Body of pancreas (tissue), 4 donors: ENCODE measurements around the gene GRHL3. TPM values are rescaled to one million over a fixed set of nuclear protein-coding genes. Genes with fewer than 3 reads are reported as not detected.

ENCODE experiments used
- ATAC-seq: fragments of 150-250 bp; one replicate; pipeline ENCODE4 v1.9.1; 2016
- DNase-seq, 4 donors: peaks; one replicate each; pipeline ENCODE4 v3.0.0-alpha.2; 2019
- H3K27ac ChIP-seq, 4 donors: fragments of 200-600 bp; sonication (generic); 1 replicate in 3 of 4; 2 replicates in 1 of 4; pipeline versions ENCODE4 v1.5.1 to v1.6.1; 2016 to 2019; ENCODE audit warnings: mild to moderate bottlenecking in 1 of 4, mixed read lengths in 1 of 4, moderate library complexity in 1 of 4
- H3K27me3 ChIP-seq, 2 donors: fragments of 200-600 bp; sonication (generic); one replicate each; pipeline ENCODE4 v1.6.0; 2016; ENCODE audit warnings: mild to moderate bottlenecking in 1 of 2
- H3K36me3 ChIP-seq, 2 donors: fragments of 200-600 bp; sonication (generic); replicated peaks in 1 of 2; 2 replicates each; pipeline ENCODE4 v1.5.1; 2016; ENCODE audit warnings: low read depth in 2 of 2; ENCODE audit not compliant: insufficient read depth in 1 of 2
- H3K4me1 ChIP-seq: fragments of 200-600 bp; sonication (generic); one replicate; pipeline ENCODE4 v1.6.0; 2016
- H3K4me3 ChIP-seq, 2 donors: fragments of 200-600 bp; sonication (generic); 1 replicate in 1 of 2; 2 replicates in 1 of 2; pipeline ENCODE4 v1.5.1; 2016 to 2019
- H3K9me3 ChIP-seq, 3 donors: fragments of 200-600 bp; sonication (generic); 1 replicate in 2 of 3; 2 replicates in 1 of 3; pipeline ENCODE4 v1.5.1; 2016
- POLR2A ChIP-seq, 3 donors: fragments of 450-650 bp; IDR thresholded peaks; one replicate each; pipeline ENCODE4 v1.6.1; 2016; ENCODE audit warnings: antibody characterized with exemption in 3 of 3, mild to moderate bottlenecking in 2 of 3
- WGBS, 2 donors: methylation state at CpG; one replicate each; pipeline ENCODE4 v1.1.5; 2017; 5-methylcytosine and 5-hydroxymethylcytosine counted together
- intact Hi-C: fragments of 100-400 bp; cut with DNase I; formaldehyde crosslinking; loops from one replicate; pipeline ENCODE4 v1.15.1; 2023
- total RNA-seq, 2 donors: library from RNA; depleted of rRNA; stranded (reverse); fragments of >200 nt; gene quantifications; one replicate each; pipeline ENCODE4 v1.1.0, GENCODE V29; 2016
- TF ChIP-seq, protein P1 (sequence below), 7 experiments: fragments of 450-650 bp in 4 of 7; fragments of 200-600 bp in 3 of 7; sonication (generic) in 3 of 7; IDR thresholded peaks; one replicate each; pipeline ENCODE4 v1.5.1; 2016 to 2019; ENCODE audit warnings: antibody characterized with exemption in 7 of 7

GRHL3 gene
- total RNA-seq, 2 donors from 2014 or later = not detected

DNA sequence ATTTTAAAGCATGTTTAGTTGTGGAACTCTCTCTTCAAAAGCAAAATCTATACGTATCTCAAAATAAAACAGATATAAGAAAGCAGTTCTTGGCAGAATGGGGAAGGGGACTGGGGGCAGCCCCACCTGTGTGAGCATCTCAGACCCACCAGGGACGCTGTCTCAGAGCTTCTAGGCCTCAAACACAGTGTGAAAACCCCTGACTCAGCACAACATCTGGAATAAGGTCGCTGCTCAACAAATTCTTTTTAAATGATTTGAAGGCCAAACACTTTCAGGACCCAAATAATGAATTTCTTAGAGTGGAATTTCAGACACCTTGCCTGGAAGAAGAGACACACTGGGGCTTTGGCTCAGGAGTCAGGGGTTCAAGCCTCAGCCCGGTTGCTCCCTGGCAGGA lies 27.1 kb upstream of the GRHL3 start:
- no peaks in the 10 kb centered on the region for H3K27me3 ChIP-seq
- H3K9me3 ChIP-seq = no peaks in the 10 kb centered on the region
- ATAC-seq = no peak
- no peak for DNase-seq
- no peak overlapping the region for H3K27ac ChIP-seq
- H3K4me1 ChIP-seq = peaks cover 9% of the 10 kb centered on the region
- intact Hi-C loops = no loop called here
- TF ChIP-seq, protein P1, sequence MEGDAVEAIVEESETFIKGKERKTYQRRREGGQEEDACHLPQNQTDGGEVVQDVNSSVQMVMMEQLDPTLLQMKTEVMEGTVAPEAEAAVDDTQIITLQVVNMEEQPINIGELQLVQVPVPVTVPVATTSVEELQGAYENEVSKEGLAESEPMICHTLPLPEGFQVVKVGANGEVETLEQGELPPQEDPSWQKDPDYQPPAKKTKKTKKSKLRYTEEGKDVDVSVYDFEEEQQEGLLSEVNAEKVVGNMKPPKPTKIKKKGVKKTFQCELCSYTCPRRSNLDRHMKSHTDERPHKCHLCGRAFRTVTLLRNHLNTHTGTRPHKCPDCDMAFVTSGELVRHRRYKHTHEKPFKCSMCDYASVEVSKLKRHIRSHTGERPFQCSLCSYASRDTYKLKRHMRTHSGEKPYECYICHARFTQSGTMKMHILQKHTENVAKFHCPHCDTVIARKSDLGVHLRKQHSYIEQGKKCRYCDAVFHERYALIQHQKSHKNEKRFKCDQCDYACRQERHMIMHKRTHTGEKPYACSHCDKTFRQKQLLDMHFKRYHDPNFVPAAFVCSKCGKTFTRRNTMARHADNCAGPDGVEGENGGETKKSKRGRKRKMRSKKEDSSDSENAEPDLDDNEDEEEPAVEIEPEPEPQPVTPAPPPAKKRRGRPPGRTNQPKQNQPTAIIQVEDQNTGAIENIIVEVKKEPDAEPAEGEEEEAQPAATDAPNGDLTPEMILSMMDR (IDR thresholded peaks at IDR 0.05) = no peak
- TF ChIP-seq POLR2A (IDR thresholded peaks at IDR 0.05) = no peak
- no peaks in the 10 kb centered on the region for H3K36me3 ChIP-seq
- WGBS, 2 donors = 77 to 81% methylated on average over 4 of the region's 4 CpGs
- H3K4me3 ChIP-seq = no peak overlapping the region

DNA sequence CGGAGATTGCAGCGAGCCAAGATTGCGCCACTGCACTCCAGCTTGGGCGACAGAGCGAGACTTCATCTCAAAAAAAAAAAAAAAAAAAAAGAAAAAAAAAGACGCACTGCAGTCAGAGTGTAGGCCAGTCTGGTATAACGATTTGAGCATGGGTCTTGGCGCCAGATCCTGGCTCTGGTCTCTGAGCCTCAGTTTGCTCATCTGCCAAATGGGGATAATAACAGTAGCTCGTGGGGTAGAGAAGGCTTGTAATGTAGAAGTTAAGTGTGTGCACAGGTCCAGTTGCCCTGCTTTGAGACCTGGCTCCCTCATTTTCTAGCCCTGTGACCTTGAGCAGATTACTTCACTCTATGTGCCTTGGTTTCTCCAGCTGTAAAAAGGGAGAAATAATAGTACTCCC lies 26.3 kb upstream of the GRHL3 start:
- 74 to 80% methylated on average over 9 of the region's 9 CpGs for WGBS, 2 donors
- H3K36me3 ChIP-seq = no peaks in the 10 kb centered on the region
- no peak for ATAC-seq
- no peak for DNase-seq
- intact Hi-C loops = no loop called here
- H3K27me3 ChIP-seq = no peaks in the 10 kb centered on the region
- TF ChIP-seq, protein P1 (IDR thresholded peaks at IDR 0.05) = no peak
- TF ChIP-seq POLR2A (IDR thresholded peaks at IDR 0.05) = no peak
- H3K27ac ChIP-seq = no peak overlapping the region
- H3K4me3 ChIP-seq = no peak overlapping the region
- no peaks in the 10 kb centered on the region for H3K9me3 ChIP-seq
- H3K4me1 ChIP-seq = peaks cover 9% of the 10 kb centered on the region

DNA sequence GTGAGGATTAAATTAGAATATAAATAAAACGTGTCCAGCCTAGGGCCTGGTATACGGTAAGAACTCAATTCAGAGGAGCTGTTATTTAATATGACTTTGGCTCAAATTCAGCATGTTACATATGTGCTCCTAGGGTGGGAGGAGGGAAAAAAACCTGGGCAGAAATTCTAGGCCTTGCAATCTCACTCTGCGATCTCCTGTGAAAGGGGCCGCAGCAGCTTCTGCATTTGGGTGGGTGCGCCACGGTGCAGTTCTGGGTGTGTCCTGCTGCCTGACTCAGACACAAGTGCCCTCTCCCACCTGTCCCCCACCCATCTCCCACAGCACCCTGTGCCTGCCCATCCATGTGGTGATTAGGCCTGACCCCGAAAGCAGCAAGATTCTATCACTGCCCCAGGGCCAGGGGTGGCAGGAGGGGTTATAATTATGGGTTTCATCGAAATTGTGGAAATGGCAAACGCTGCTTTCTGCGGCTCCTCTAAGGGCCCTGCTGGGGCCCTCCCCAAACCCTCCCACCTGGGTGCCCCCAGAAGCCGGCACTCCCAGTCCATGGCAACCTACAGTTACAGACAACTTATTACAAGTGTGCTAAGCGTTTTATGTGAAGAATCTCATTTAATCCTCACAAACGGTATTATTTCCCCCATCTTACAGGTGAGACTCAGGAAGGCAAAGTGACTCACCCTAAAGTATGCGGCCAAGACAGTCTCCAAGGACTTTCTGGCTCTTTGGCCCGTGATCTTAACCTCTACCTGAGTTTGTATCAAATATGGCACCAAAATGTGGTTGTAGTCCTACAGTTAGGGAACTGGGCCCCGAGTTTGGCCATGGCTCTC lies 25.5 kb upstream of the GRHL3 start:
- DNase-seq (no peak), ATAC-seq (no peak)
- no peak overlapping the region for H3K27ac ChIP-seq
- H3K4me1 ChIP-seq = peaks cover 9% of the 10 kb centered on the region
- TF ChIP-seq POLR2A (IDR thresholded peaks at IDR 0.05) = no peak
- TF ChIP-seq, protein P1 (IDR thresholded peaks at IDR 0.05) = no peak
- intact Hi-C loops = no loop called here
- 82 to 83% methylated on average over 11 to 16 of the region's 16 CpGs for WGBS, 2 donors
- H3K4me3 ChIP-seq = no peak overlapping the region
- H3K36me3 ChIP-seq = no peaks in the 10 kb centered on the region
- H3K9me3 ChIP-seq = no peaks in the 10 kb centered on the region
- H3K27me3 ChIP-seq = no peaks in the 10 kb centered on the region

DNA sequence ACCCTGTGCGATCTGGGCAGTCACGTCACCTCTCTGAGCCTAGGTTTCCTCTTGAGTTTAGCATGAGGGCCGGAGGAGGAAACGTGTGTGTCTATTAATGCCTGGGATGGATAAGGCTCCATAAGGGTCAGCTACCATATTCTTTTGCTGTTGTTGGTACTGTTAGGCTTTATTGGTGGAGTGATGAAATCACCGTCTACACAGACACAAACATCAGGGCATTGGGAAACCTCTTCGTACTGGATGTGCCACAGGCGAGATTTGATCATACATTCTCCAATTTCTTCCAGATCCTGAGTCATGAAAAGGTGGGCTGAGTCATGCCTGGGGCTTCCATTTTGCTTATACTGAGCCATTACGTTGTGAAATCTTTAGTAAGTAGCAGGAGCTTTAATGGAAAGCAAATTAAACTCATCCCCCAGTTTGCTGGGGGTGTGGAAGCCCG lies 24.9 kb upstream of the GRHL3 start:
- Histone ChIP-seq H3K27me3 (no peaks in the 10 kb centered on the region), H3K9me3 (no peaks in the 10 kb centered on the region), H3K4me3 (no peak overlapping the region), H3K27ac (peak overlapping the region in 2 of 4 donors; percentile 20 to 45), H3K4me1 (peaks cover 9% of the 10 kb centered on the region), H3K36me3 (no peaks in the 10 kb centered on the region)
- DNase-seq = peak in 1 of 4 donors; percentile 24
- 83 to 98% methylated on average over 5 to 9 of the region's 9 CpGs for WGBS, 2 donors
- no peak for TF ChIP-seq POLR2A (IDR thresholded peaks at IDR 0.05)
- TF ChIP-seq, protein P1 (IDR thresholded peaks at IDR 0.05) = no peak
- peak; percentile 49 for ATAC-seq
- intact Hi-C loops = no loop called here
